T-helper 2 cell treated with Interferon-gamma antibody and Interleukin-4, amounts not matched to agents 5 μg/mL and 100 μg/mL, for 36 hours (primary cell): ENCODE results near the gene NINL.
"Not testable (repeated sequence)": the region's sequence is repeated elsewhere in the genome, so short reads cannot be mapped to it uniquely, and the experiment has no call there.

Source experiments
- DNase-seq: peaks from one replicate; pipeline ENCODE4 v3.0.0; 2021; ENCODE audit warnings: low spot score
- H3K27ac Mint-ChIP-seq: one replicate; pipeline ENCODE4 v1.8.0; 2021; ENCODE audit warnings: mild to moderate bottlenecking, mixed read lengths
- H3K27me3 Mint-ChIP-seq: one replicate; pipeline ENCODE4 v1.8.0; 2021; ENCODE audit warnings: low read depth, mixed read lengths
- H3K36me3 Mint-ChIP-seq: one replicate; pipeline ENCODE4 v1.8.0; 2021; ENCODE audit warnings: low read depth, mixed read lengths
- H3K4me1 Mint-ChIP-seq: one replicate; pipeline ENCODE4 v1.8.0; 2021; ENCODE audit warnings: low read depth, mixed read lengths
- H3K4me3 Mint-ChIP-seq: one replicate; pipeline ENCODE4 v1.8.0; 2022; ENCODE audit warnings: mild to moderate bottlenecking, moderate library complexity, mixed read lengths
- H3K9me3 Mint-ChIP-seq: one replicate; pipeline ENCODE4 v1.8.0; 2021; ENCODE audit warnings: mixed read lengths

The NINL gene

GRCh38 chr20:25579081-25579770 is 6.1 kb downstream of the NINL start:
- Mint-ChIP-seq H3K4me3 (no peak overlapping the region), H3K27ac (no peak overlapping the region), H3K27me3 (peaks cover 3% of the 10 kb centered on the region), H3K9me3 (no peaks in the 10 kb centered on the region), H3K36me3 (peaks cover 3% of the 10 kb centered on the region), H3K4me1 (peaks cover 5% of the 10 kb centered on the region)
- DNase-seq, result no peak

GRCh38 chr20:25576783-25577530 is 8.4 kb downstream of the NINL start:
- Mint-ChIP-seq H3K4me1 (peaks cover 3% of the 10 kb centered on the region), H3K4me3 (no peak overlapping the region), H3K27me3 (no peaks in the 10 kb centered on the region), H3K36me3 (no peaks in the 10 kb centered on the region), H3K9me3 (no peaks in the 10 kb centered on the region), H3K27ac (no peak overlapping the region)
- DNase-seq, result no peak

GRCh38 chr20:25574411-25574810 is 10.9 kb downstream of the NINL start:
- H3K4me1 Mint-ChIP-seq, result peaks cover 3% of the 10 kb centered on the region
- no peaks in the 10 kb centered on the region for H3K36me3 Mint-ChIP-seq
- no peaks in the 10 kb centered on the region for H3K27me3 Mint-ChIP-seq
- DNase-seq, result no peak
- H3K9me3 Mint-ChIP-seq, result no peaks in the 10 kb centered on the region
- H3K4me3 Mint-ChIP-seq, result no peak overlapping the region
- H3K27ac Mint-ChIP-seq, result no peak overlapping the region

GRCh38 chr20:25573288-25574251 is 11.8 kb downstream of the NINL start:
- Mint-ChIP-seq H3K27ac (no peak overlapping the region), H3K9me3 (no peaks in the 10 kb centered on the region), H3K4me1 (peaks cover 3% of the 10 kb centered on the region), H3K36me3 (no peaks in the 10 kb centered on the region), H3K27me3 (no peaks in the 10 kb centered on the region), H3K4me3 (no peak overlapping the region)
- no peak for DNase-seq

- no peak for DNase-seq
- no peaks in the 10 kb centered on the region for H3K36me3 Mint-ChIP-seq
- no peaks in the 10 kb centered on the region for H3K9me3 Mint-ChIP-seq
- H3K4me1 Mint-ChIP-seq, result peaks cover 5% of the 10 kb centered on the region
- H3K27me3 Mint-ChIP-seq, result no peaks in the 10 kb centered on the region
- H3K4me3 Mint-ChIP-seq, result no peak overlapping the region
- no peak overlapping the region for H3K27ac Mint-ChIP-seq
These were observed 13.5 kb downstream of the NINL start for GRCh38 chr20:25571817-25572216.

- Mint-ChIP-seq H3K27me3 (no peaks in the 10 kb centered on the region), H3K27ac (no peak overlapping the region), H3K36me3 (no peaks in the 10 kb centered on the region), H3K4me1 (peaks cover 5% of the 10 kb centered on the region), H3K9me3 (no peaks in the 10 kb centered on the region), H3K4me3 (no peak overlapping the region)
- DNase-seq, result no peak
These were observed 14.1 kb downstream of the NINL start for GRCh38 chr20:25571240-25571639.

GRCh38 chr20:25570148-25570530 is 15.2 kb downstream of the NINL start:
- Mint-ChIP-seq H3K36me3 (no peaks in the 10 kb centered on the region), H3K9me3 (no peaks in the 10 kb centered on the region), H3K4me3 (no peak overlapping the region), H3K27ac (no peak overlapping the region), H3K4me1 (peaks cover 5% of the 10 kb centered on the region), H3K27me3 (no peaks in the 10 kb centered on the region)
- DNase-seq, result no peak

- H3K4me3 Mint-ChIP-seq, result no peak overlapping the region
- no peak for DNase-seq
- peaks cover 6% of the 10 kb centered on the region for H3K4me1 Mint-ChIP-seq
- H3K9me3 Mint-ChIP-seq, result peaks cover 4% of the 10 kb centered on the region
- H3K36me3 Mint-ChIP-seq, result no peaks in the 10 kb centered on the region
- no peaks in the 10 kb centered on the region for H3K27me3 Mint-ChIP-seq
- no peak overlapping the region for H3K27ac Mint-ChIP-seq
These were observed 18.0 kb downstream of the NINL start for GRCh38 chr20:25567286-25567685.

GRCh38 chr20:25566821-25567220 is 18.5 kb downstream of the NINL start:
- no peaks in the 10 kb centered on the region for H3K36me3 Mint-ChIP-seq

GRCh38 chr20:25565578-25566157 is 19.7 kb downstream of the NINL start:
- Mint-ChIP-seq H3K9me3 (peaks cover 4% of the 10 kb centered on the region), H3K27me3 (no peaks in the 10 kb centered on the region), H3K4me1 (peaks cover 6% of the 10 kb centered on the region), H3K36me3 (no peaks in the 10 kb centered on the region), H3K4me3 (no peak overlapping the region), H3K27ac (no peak overlapping the region)
- DNase-seq, result no peak

More at GRCh38 chr20:25566821-25567220, 18.5 kb downstream of the NINL start:
- Mint-ChIP-seq H3K4me1 (peaks cover 6% of the 10 kb centered on the region), H3K9me3 (peaks cover 4% of the 10 kb centered on the region), H3K27me3 (no peaks in the 10 kb centered on the region), H3K27ac (no peak overlapping the region), H3K4me3 (no peak overlapping the region)
- DNase-seq, result no peak

GRCh38 chr20:25563876-25564275 is 21.5 kb downstream of the NINL start:
- Mint-ChIP-seq H3K4me1 (peaks cover 6% of the 10 kb centered on the region), H3K27me3 (no peaks in the 10 kb centered on the region), H3K27ac (no peak overlapping the region), H3K36me3 (no peaks in the 10 kb centered on the region), H3K9me3 (peaks cover 4% of the 10 kb centered on the region), H3K4me3 (no peak overlapping the region)
- no peak for DNase-seq

GRCh38 chr20:25563362-25563761 is 22.0 kb downstream of the NINL start:
- Mint-ChIP-seq H3K9me3 (peaks cover 4% of the 10 kb centered on the region), H3K27ac (no peak overlapping the region), H3K4me1 (peaks cover 6% of the 10 kb centered on the region), H3K36me3 (no peaks in the 10 kb centered on the region), H3K4me3 (no peak overlapping the region), H3K27me3 (no peaks in the 10 kb centered on the region)
- no peak for DNase-seq

- not testable (repeated sequence) for H3K27me3 Mint-ChIP-seq, H3K27ac Mint-ChIP-seq, H3K4me1 Mint-ChIP-seq, H3K9me3 Mint-ChIP-seq, DNase-seq, H3K36me3 Mint-ChIP-seq, H3K4me3 Mint-ChIP-seq
These were observed 23.6 kb downstream of the NINL start for GRCh38 chr20:25561771-25562170.
